PFSK-1 (cell line): ENCODE results near the gene LMNTD1.

Source experiments
- POLR2AphosphoS5 ChIP-seq: IDR thresholded peaks from 2 replicates; pipeline ENCODE4 v1.6.1; 2012; ENCODE audit warnings: low read depth, mild to moderate bottlenecking, control low read depth, low read length, moderate library complexity
- SIN3A ChIP-seq: IDR thresholded peaks from 2 replicates; pipeline ENCODE4 v1.6.1; 2012; ENCODE audit warnings: mild to moderate bottlenecking, low read length, moderate library complexity, borderline replicate concordance; ENCODE audit not compliant: insufficient read depth

GRCh38 chr12:25496098-25496587 lies 56.9 kb downstream of the LMNTD1 start:
- TF ChIP-seq POLR2AphosphoS5 (no peak), SIN3A (no peak)
